A549 (cell line): Measurements from ENCODE around the gene GRID1.

ENCODE experiments used
- EP300 ChIP-seq, 2 experiments: fragments of >200 bp; sonication (Bioruptor Twin); formaldehyde crosslinking; IDR thresholded peaks; 2 replicates in 1 of 2; 3 replicates in 1 of 2; pipeline ENCODE4 v1.6.1; 2016 to 2017
- JUNB ChIP-seq: fragments of >200 bp; sonication (Bioruptor Twin); formaldehyde crosslinking; IDR thresholded peaks from 2 replicates; pipeline ENCODE4 v1.6.1; 2016
- MAFK ChIP-seq: fragments of 450-650 bp; IDR thresholded peaks from 2 replicates; pipeline ENCODE4 v1.6.1; 2014; ENCODE audit not compliant: partially characterized antibody
- POLR2A ChIP-seq: IDR thresholded peaks from 2 replicates; pipeline ENCODE4 v1.6.1; 2012; ENCODE audit warnings: mild to moderate bottlenecking, low read length
- RARB ChIP-seq: fragments of 250-450 bp; sonication (Bioruptor Pico); IDR thresholded peaks from 2 replicates; pipeline ENCODE4 v1.8.0; 2021; ENCODE audit warnings: mild to moderate bottlenecking, moderate library complexity
- SREBF2 ChIP-seq: fragments of 450-650 bp; IDR thresholded peaks from 2 replicates; pipeline ENCODE4 v1.6.1; 2014; ENCODE audit warnings: mild to moderate bottlenecking, moderate library complexity
- TP53 ChIP-seq: fragments of 250-450 bp; sonication (Bioruptor Pico); IDR thresholded peaks from 2 replicates; pipeline ENCODE4 v1.5.0; 2021; ENCODE audit warnings: mild to moderate bottlenecking, moderate library complexity
- TF ChIP-seq, protein P1 (sequence below): fragments of >200 bp; sonication (Bioruptor Twin); formaldehyde crosslinking; IDR thresholded peaks from 3 replicates; pipeline ENCODE4 v1.5.1; 2016
- TF ChIP-seq, protein P2 (sequence below): fragments of 150-350 bp; IDR thresholded peaks from 2 replicates; pipeline ENCODE4 v1.6.1; 2014; ENCODE audit warnings: low read depth, mild to moderate bottlenecking, low read length
- TF ChIP-seq, protein P3 (sequence below): fragments of 200-600 bp; sonication (generic); IDR thresholded peaks from 2 replicates; pipeline ENCODE4 v1.6.1; 2016; ENCODE audit warnings: antibody characterized with exemption, mild to moderate bottlenecking, moderate library complexity

DNA sequence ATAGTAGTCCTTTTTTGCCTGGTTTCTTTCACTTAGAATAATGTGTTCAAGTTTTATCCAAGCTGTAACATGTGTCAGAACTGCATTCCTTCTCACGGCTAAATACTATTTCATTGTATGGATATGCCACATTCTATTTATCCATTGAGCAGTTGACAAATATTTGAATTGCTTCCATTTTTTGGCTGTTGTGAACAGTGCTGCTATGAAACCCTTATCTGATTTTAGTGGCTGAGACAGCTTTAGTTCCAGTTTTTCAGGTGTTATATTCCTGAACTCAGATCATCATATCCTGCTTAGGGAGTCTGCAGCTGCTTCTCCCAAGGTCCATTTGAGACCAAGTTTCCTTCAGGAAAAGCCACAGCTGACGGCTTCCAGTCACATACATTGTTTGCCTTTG is 339.2 kb downstream of the GRID1 start:
- TF ChIP-seq MAFK (no peak), POLR2A (no peak), RARB (CRISPR knock-in tag) (no peak), TP53 (CRISPR knock-in tag) (no peak), JUNB (no peak), EP300 (IDR thresholded peaks at IDR 0.05) (no peak), SREBF2 (no peak)
- TF ChIP-seq, protein P1, sequence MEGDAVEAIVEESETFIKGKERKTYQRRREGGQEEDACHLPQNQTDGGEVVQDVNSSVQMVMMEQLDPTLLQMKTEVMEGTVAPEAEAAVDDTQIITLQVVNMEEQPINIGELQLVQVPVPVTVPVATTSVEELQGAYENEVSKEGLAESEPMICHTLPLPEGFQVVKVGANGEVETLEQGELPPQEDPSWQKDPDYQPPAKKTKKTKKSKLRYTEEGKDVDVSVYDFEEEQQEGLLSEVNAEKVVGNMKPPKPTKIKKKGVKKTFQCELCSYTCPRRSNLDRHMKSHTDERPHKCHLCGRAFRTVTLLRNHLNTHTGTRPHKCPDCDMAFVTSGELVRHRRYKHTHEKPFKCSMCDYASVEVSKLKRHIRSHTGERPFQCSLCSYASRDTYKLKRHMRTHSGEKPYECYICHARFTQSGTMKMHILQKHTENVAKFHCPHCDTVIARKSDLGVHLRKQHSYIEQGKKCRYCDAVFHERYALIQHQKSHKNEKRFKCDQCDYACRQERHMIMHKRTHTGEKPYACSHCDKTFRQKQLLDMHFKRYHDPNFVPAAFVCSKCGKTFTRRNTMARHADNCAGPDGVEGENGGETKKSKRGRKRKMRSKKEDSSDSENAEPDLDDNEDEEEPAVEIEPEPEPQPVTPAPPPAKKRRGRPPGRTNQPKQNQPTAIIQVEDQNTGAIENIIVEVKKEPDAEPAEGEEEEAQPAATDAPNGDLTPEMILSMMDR, result no peak
- TF ChIP-seq, protein P2, sequence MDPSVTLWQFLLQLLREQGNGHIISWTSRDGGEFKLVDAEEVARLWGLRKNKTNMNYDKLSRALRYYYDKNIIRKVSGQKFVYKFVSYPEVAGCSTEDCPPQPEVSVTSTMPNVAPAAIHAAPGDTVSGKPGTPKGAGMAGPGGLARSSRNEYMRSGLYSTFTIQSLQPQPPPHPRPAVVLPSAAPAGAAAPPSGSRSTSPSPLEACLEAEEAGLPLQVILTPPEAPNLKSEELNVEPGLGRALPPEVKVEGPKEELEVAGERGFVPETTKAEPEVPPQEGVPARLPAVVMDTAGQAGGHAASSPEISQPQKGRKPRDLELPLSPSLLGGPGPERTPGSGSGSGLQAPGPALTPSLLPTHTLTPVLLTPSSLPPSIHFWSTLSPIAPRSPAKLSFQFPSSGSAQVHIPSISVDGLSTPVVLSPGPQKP, result no peak
- TF ChIP-seq, protein P3, sequence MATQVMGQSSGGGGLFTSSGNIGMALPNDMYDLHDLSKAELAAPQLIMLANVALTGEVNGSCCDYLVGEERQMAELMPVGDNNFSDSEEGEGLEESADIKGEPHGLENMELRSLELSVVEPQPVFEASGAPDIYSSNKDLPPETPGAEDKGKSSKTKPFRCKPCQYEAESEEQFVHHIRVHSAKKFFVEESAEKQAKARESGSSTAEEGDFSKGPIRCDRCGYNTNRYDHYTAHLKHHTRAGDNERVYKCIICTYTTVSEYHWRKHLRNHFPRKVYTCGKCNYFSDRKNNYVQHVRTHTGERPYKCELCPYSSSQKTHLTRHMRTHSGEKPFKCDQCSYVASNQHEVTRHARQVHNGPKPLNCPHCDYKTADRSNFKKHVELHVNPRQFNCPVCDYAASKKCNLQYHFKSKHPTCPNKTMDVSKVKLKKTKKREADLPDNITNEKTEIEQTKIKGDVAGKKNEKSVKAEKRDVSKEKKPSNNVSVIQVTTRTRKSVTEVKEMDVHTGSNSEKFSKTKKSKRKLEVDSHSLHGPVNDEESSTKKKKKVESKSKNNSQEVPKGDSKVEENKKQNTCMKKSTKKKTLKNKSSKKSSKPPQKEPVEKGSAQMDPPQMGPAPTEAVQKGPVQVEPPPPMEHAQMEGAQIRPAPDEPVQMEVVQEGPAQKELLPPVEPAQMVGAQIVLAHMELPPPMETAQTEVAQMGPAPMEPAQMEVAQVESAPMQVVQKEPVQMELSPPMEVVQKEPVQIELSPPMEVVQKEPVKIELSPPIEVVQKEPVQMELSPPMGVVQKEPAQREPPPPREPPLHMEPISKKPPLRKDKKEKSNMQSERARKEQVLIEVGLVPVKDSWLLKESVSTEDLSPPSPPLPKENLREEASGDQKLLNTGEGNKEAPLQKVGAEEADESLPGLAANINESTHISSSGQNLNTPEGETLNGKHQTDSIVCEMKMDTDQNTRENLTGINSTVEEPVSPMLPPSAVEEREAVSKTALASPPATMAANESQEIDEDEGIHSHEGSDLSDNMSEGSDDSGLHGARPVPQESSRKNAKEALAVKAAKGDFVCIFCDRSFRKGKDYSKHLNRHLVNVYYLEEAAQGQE, result no peak
